Fibroblast of lung (primary cell): Measurements from ENCODE around the gene NIPSNAP2. TPM values are rescaled to one million over a fixed set of nuclear protein-coding genes. Genes with fewer than 3 reads are reported as not detected.

Source experiments
- DNase-seq, 2 donors: peaks; one replicate each; pipeline versions ENCODE4 v3.0.0 to v3.0.0-alpha.2; 2010; ENCODE audit warnings: low read depth in 2 of 2
- H2AFZ ChIP-seq: 2 replicates; pipeline ENCODE4 v1.5.1; 2012; ENCODE audit warnings: low read length, control low read depth, inconsistent platforms
- H3K27ac ChIP-seq: 2 replicates; pipeline ENCODE4 v1.5.1; 2011; ENCODE audit warnings: low read length, control low read depth; ENCODE audit not compliant: insufficient read depth
- H3K27me3 ChIP-seq: 2 replicates; pipeline ENCODE4 v1.5.1; 2011; ENCODE audit warnings: mild to moderate bottlenecking, low read length; ENCODE audit not compliant: control insufficient read depth, insufficient read depth
- H3K36me3 ChIP-seq: 2 replicates; pipeline ENCODE4 v1.5.1; 2011; ENCODE audit warnings: low read length; ENCODE audit not compliant: control insufficient read depth, insufficient read depth
- H3K4me1 ChIP-seq: 2 replicates; pipeline ENCODE4 v1.5.1; 2011; ENCODE audit warnings: low read length; ENCODE audit not compliant: control insufficient read depth, insufficient read depth; ENCODE audit errors: extremely low read depth
- H3K4me2 ChIP-seq: 2 replicates; pipeline ENCODE4 v1.5.1; 2011; ENCODE audit warnings: low read length, control low read depth; ENCODE audit not compliant: insufficient read depth; ENCODE audit errors: extremely low read depth
- H3K4me3 ChIP-seq, 4 experiments: fragments of 200-600 bp in 1 of 4; sonication (generic) in 1 of 4; replicated peaks in 1 of 4; 2 replicates each; pipeline ENCODE4 v1.5.1; 2011 to 2016; ENCODE audit warnings: low read length in 4 of 4, low read depth in 3 of 4, mild to moderate bottlenecking in 3 of 4, control low read depth in 2 of 4, inconsistent platforms in 1 of 4, mixed read lengths in 1 of 4; ENCODE audit not compliant: insufficient read depth in 1 of 4; ENCODE audit errors: control extremely low read depth in 1 of 4
- H3K79me2 ChIP-seq: 2 replicates; pipeline ENCODE4 v1.5.1; 2012; ENCODE audit warnings: mild to moderate bottlenecking, low read length, inconsistent platforms; ENCODE audit not compliant: control insufficient read depth, insufficient read depth
- H3K9ac ChIP-seq: 2 replicates; pipeline ENCODE4 v1.5.1; 2011; ENCODE audit warnings: mild to moderate bottlenecking, low read length, control low read depth; ENCODE audit not compliant: insufficient read depth
- H3K9me3 ChIP-seq: 2 replicates; pipeline ENCODE4 v1.5.1; 2012; ENCODE audit warnings: low read depth, low read length; ENCODE audit not compliant: control insufficient read depth, insufficient read depth
- H4K20me1 ChIP-seq: 2 replicates; pipeline ENCODE4 v1.5.1; 2011; ENCODE audit warnings: low read length; ENCODE audit not compliant: control insufficient read depth, insufficient read depth; ENCODE audit errors: extremely low read depth
- EZH2 ChIP-seq: IDR thresholded peaks from 2 replicates; pipeline ENCODE4 v1.5.1; 2012; ENCODE audit warnings: low read length, control low read depth, mild to moderate bottlenecking; ENCODE audit errors: missing control alignments
- polyA plus RNA-seq, 2 donors: library from polyadenylated mRNA; depleted of rRNA in 1 of 2; stranded (reverse) in 1 of 2; unstranded in 1 of 2; fragments of >200 nt; gene quantifications; 2 replicates each; pipeline ENCODE4 v1.2.1, GENCODE V29; 2011 to 2012; ENCODE audit warnings: missing spikeins in 1 of 2
- total RNA-seq: library from RNA; depleted of rRNA; stranded (reverse); fragments of >200 nt; gene quantifications from 2 replicates; pipeline ENCODE4 v1.2.1, GENCODE V29; 2014
- TF ChIP-seq, protein P1 (sequence below), 2 donors: IDR thresholded peaks in 1 of 2; conservative IDR thresholded peaks in 1 of 2; 1 replicate in 1 of 2; 2 replicates in 1 of 2; pipeline ENCODE4 v1.5.1; 2011 to 2012; ENCODE audit warnings: low read length in 2 of 2, control low read depth in 1 of 2, inconsistent platforms in 1 of 2, low read depth in 1 of 2, mild to moderate bottlenecking in 1 of 2

NIPSNAP2 gene
- total and polyA plus RNA-seq, 2 donors (not counting 1 experiment from before 2014, with no cell fraction given), result 42.4 to 65.0 TPM

DNA sequence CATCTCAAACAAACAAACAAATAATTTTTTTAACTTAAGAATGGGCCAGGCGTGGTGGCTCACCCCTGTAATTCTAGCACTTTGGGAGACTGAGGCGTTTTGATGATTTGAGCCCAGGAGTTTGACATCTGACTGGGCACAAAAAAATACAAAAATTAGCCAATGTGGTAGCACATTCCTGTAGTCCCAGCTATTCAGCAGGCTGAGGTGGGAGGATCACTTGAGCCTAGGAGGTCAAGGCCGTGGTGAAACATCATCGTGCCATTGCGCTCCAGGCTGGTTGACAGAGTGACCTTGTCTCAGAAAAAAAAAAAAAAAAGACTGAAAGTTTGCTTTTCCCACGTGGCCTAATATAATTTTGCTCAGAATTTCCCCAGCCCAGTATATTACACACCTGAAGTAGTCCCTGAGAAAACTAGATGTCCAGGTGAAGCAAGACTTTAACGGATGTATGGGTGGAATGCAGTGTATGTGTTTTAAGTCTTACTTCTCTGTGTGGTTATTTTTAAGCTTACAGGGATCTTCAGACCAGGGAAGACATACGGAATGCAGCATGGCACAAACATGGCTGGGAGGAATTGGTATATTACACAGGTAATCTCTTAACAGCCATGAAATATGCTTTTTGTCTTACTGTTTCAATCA, 32.6 kb downstream of the NIPSNAP2 start:
- no peak for TF ChIP-seq EZH2
- TF ChIP-seq, protein P1, sequence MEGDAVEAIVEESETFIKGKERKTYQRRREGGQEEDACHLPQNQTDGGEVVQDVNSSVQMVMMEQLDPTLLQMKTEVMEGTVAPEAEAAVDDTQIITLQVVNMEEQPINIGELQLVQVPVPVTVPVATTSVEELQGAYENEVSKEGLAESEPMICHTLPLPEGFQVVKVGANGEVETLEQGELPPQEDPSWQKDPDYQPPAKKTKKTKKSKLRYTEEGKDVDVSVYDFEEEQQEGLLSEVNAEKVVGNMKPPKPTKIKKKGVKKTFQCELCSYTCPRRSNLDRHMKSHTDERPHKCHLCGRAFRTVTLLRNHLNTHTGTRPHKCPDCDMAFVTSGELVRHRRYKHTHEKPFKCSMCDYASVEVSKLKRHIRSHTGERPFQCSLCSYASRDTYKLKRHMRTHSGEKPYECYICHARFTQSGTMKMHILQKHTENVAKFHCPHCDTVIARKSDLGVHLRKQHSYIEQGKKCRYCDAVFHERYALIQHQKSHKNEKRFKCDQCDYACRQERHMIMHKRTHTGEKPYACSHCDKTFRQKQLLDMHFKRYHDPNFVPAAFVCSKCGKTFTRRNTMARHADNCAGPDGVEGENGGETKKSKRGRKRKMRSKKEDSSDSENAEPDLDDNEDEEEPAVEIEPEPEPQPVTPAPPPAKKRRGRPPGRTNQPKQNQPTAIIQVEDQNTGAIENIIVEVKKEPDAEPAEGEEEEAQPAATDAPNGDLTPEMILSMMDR (conservative IDR thresholded peaks at IDR 0.05 in 1 of 2, IDR thresholded peaks at IDR 0.05 in 1 of 2; ENCODE audit: low read depth in 1 of 2, low read length in 2 of 2), result no peak
- no peak overlapping the region for H3K27ac ChIP-seq
- no peak for DNase-seq

DNA sequence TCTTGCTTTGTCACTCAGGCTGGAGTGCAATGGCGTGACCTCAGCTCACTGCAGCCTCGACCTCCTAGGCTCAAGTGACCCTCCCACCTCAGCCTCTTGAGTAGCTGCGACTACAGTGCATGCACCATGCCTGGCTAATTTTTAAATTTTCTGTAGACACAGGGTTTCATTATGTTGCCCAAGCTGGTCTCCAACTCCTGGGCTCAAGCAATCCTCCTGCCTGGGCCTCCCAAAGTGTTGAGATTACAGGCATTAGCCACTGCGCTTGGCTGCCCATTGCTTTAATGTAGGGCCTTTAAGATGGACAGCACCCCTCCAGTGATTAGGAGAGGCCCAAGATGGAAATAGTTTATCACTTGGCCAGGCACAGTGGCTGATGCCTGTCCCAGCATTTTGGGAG, 39.4 kb downstream of the NIPSNAP2 start:
- DNase-seq, result no peak
- Histone ChIP-seq H2AFZ (no peak overlapping the region), H3K4me1 (no peaks in the 10 kb centered on the region), H4K20me1 (no peaks in the 10 kb centered on the region), H3K9me3 (no peaks in the 10 kb centered on the region), H3K27ac (no peak overlapping the region), H3K4me3 (no peak overlapping the region), H3K36me3 (no peaks in the 10 kb centered on the region), H3K4me2 (no peak overlapping the region), H3K9ac (no peak overlapping the region), H3K27me3 (no peaks in the 10 kb centered on the region), H3K79me2 (no peaks in the 10 kb centered on the region)
- no peak for TF ChIP-seq EZH2
- TF ChIP-seq, protein P1 (conservative IDR thresholded peaks at IDR 0.05 in 1 of 2, IDR thresholded peaks at IDR 0.05 in 1 of 2; ENCODE audit: low read depth in 1 of 2, low read length in 2 of 2), result no peak

More for the DNA sequence above, 32.6 kb downstream of the NIPSNAP2 start:
- Histone ChIP-seq H3K4me1 (no peaks in the 10 kb centered on the region), H2AFZ (no peak overlapping the region), H3K4me3 (no peak overlapping the region), H3K4me2 (no peak overlapping the region), H3K36me3 (no peaks in the 10 kb centered on the region), H3K27me3 (no peaks in the 10 kb centered on the region), H3K9me3 (no peaks in the 10 kb centered on the region), H4K20me1 (no peaks in the 10 kb centered on the region), H3K9ac (no peak overlapping the region), H3K79me2 (no peaks in the 10 kb centered on the region)

DNA sequence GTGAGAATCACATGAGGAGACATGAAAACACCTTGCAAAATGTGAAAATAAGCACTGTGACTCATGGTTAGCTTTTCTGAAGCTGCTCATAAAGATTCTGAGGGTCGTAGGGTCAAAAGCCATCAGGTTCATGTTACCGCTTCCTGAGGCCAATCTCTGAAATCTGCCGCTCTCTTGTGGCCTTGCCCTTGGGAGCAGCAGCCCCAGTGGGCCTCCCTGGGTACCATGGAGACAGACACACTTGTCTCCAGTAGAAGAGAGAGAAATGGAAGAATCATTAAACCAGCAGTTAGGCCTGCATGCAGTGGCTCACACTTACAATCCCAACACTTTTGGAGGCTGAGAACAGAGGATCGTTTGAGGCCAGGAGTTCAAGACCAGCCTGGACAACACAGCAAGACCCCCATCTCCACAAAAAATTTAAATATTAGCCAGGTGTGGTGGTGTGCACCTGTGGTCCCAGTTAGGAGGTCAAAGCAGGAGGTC, 42.8 kb downstream of the NIPSNAP2 start:
- TF ChIP-seq EZH2, result no peak
- TF ChIP-seq, protein P1 (conservative IDR thresholded peaks at IDR 0.05 in 1 of 2, IDR thresholded peaks at IDR 0.05 in 1 of 2; ENCODE audit: low read depth in 1 of 2, low read length in 2 of 2), result no peak
- DNase-seq, result no peak
- no peak overlapping the region for H2AFZ ChIP-seq
- H3K4me2 ChIP-seq, result no peak overlapping the region
- no peaks in the 10 kb centered on the region for H3K36me3 ChIP-seq
- H3K27ac ChIP-seq, result no peak overlapping the region
- no peak overlapping the region for H3K4me3 ChIP-seq
- H3K9ac ChIP-seq, result no peak overlapping the region
- H3K4me1 ChIP-seq, result no peaks in the 10 kb centered on the region
- no peaks in the 10 kb centered on the region for H3K79me2 ChIP-seq
- H3K27me3 ChIP-seq, result no peaks in the 10 kb centered on the region
- H4K20me1 ChIP-seq, result no peaks in the 10 kb centered on the region
- no peaks in the 10 kb centered on the region for H3K9me3 ChIP-seq
